Right ventricle myocardium inferior (tissue), 1 donor: ENCODE measurements around the gene NCKIPSD. TPM values are rescaled to one million over a fixed set of nuclear protein-coding genes. Genes with fewer than 3 reads are reported as not detected.

ENCODE experiments used
- ATAC-seq: fragments of 200-7000 bp; cut with Tn5 transposase; one replicate; pipeline ENCODE4 v1.9.1; 2020; ENCODE audit warnings: mild to moderate bottlenecking, moderate library complexity
- DNase-seq: peaks from one replicate; pipeline ENCODE4 v3.0.0; 2021; ENCODE audit errors: missing footprints
- intact Hi-C: fragments of 100-400 bp; cut with DNase I; formaldehyde crosslinking; loops from one replicate; pipeline ENCODE4 v1.11.0; 2022
- total RNA-seq: library from RNA; stranded (reverse); fragmentation: NEBNext Ultra II Directional; extraction: Animal tissue kit (Norgen Biotek cat#: 25700); gene quantifications from one replicate; pipeline ENCODE4 v1.2.1, GENCODE V29; 2021
- donor health status: DM: no; HTN: yes; CAD: no; lungs with severe emphysema.

NCKIPSD gene
- total RNA-seq, 1 donor from 2014 or later: 15.4 TPM

DNA sequence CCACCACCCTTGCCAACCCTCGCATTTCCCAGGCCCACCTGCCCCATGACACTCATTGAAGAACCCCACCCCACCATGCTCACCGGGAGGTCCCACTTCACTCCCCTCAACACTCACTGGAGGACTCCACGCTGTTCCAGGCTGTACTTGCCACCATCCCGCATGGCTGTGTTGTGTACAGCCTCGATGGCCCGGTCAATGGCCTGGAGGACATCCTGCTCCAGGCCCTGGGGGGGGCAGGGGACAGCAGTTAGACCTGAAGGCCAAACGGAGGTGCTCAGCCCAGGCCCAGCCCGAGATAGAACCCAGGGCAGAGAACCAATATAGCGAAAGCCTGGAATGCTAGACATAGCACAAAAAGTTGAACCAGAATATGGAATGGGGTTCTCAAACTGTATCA is 2.9 kb downstream of the NCKIPSD start:
- DNase-seq (no peak), ATAC-seq (no peak)
- intact Hi-C loops: no loop called here

GRCh38 chr3:48681974-48682610 is 3.6 kb downstream of the NCKIPSD start:
- DNase-seq: no peak
- ATAC-seq: no peak
- intact Hi-C loops: no loop called here

- ATAC-seq (no peak), DNase-seq (no peak)
- intact Hi-C loops: no loop called here
These were observed 4.2 kb downstream of the NCKIPSD start for GRCh38 chr3:48681541-48681880.

GRCh38 chr3:48680811-48681540 is 4.7 kb downstream of the NCKIPSD start:
- no peak for ATAC-seq

GRCh38 chr3:48679411-48680391 is 6.0 kb downstream of the NCKIPSD start:
- no peak for ATAC-seq
- no peak for DNase-seq
- intact Hi-C loops: no loop called here

More at GRCh38 chr3:48680811-48681540, 4.7 kb downstream of the NCKIPSD start:
- intact Hi-C loops: no loop called here
- no peak for DNase-seq

- intact Hi-C loops: no loop called here
- no peak for DNase-seq
- ATAC-seq: no peak
These were observed 6.9 kb downstream of the NCKIPSD start for GRCh38 chr3:48678566-48679380.

GRCh38 chr3:48678056-48678455 is 7.7 kb downstream of the NCKIPSD start:
- no peak for DNase-seq
- intact Hi-C loops: no loop called here
- ATAC-seq: no peak

GRCh38 chr3:48674505-48674904 is 11.2 kb downstream of the NCKIPSD start:
- intact Hi-C loops: no loop called here
- DNase-seq (no peak), ATAC-seq (no peak)

DNA sequence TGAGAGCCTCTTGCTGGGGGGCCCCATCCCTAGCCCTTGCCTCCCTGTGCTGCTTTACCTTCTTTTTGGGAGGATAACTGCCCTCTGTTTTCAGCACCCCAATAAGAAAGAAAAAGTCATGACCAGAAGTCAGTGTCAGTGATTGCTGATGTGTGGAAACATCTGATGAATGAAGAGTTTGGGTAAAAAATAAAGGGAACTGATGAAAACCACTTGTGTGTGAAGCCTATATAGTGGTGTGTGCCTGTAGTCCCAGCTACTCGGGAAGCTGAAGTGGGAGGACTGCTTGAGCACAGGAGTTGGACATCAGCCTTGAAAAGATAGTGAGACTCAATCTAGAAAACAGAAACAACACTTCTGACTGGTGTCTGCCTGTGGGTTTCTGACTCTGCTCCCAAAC is 13.2 kb downstream of the NCKIPSD start:
- intact Hi-C loops: no loop called here
- DNase-seq (no peak), ATAC-seq (no peak)

DNA sequence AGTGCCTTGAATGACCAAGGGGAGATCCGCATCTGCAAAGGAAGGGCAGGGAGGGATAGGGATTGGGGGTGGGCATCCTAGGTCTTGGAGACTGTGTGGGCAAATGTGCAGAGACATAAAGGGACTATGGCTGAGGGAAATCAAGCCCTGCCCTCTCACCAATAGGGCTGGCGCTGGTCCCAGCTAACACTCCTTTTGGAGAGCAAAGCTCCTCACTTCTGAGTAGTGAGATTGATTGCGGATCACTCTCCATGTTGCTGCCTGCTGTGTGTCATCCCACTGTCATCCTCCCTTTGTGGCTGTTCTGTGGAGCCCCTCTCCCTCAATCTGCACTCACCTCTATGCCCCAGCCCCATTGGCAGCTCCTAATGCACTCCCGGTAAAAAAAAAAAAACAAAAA is 20.8 kb downstream of the NCKIPSD start:
- no peak for DNase-seq
- ATAC-seq: no peak
- intact Hi-C loops: no loop called here

DNA sequence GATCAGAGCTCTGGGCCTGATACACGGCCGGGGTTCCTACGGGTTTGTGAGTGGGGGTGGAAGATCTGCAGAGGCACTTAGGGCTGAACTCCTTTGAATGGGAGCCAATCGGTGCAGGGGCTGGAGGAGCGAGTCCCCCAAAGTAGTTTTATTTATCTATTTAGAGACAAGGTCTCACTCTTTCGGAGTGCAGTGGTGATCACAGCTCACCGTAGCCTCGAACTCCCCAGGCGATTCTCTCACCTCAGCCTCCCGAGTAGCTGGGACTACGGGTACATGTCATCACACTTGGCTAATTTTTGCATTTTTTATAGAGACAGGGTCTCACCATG is 21.4 kb downstream of the NCKIPSD start:
- no peak for ATAC-seq
- no peak for DNase-seq
- intact Hi-C loops: no loop called here

DNA sequence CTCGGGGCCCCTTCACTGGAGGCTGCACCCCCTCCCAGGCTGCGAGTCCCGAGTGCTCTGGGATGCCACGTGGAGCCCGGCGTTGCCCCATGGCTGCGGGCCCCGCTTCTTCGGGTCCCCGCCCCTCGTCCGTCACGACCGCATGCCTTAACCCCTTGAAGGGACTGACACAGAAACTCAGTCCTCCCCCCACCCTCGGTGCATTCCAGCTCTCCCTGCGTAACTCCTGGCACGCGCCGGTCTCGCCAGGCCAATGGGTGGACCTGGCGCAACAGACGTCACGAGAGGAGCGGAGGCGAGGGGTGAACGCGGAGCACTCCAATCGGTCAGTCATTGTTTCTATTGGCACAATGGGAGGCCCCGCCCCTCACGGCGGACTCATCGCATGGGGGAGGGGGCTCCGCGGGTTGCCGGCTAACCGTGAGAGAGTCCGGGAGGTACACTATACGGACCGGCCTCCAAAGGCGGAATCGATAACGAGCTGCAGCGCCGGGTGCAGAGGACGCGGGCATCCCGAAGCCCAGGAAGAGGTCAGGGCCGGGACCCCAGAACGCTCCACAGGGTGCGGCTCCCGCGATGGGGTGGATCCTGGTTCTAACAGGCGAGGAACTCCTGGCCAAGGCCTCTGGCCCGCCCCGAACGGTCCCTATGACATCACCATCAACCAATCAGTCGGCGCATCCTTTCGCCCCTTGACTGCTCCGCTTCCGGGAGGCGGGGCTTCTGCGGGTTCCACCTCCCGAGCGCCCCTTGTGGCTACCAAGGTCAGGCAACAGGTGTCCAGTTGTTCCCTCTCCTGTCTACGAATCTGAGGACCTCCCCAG is 22.0 kb downstream of the NCKIPSD start:
- intact Hi-C loops: no loop called here
- DNase-seq (peak; percentile 94), ATAC-seq (peak; percentile 88)

GRCh38 chr3:48662753-48663488 is 22.8 kb downstream of the NCKIPSD start, which contains the start of gene CELSR3:
Gene CELSR3 (minus strand): TSS chr3:48662886. CDS start chr3:48662634, 252 bp downstream.
- intact Hi-C loops: no loop called here
- ATAC-seq (peak; percentile 20), DNase-seq (no peak)

GRCh38 chr3:48662145-48662752 is 23.5 kb downstream of the NCKIPSD start:
- intact Hi-C loops: no loop called here
- DNase-seq (no peak), ATAC-seq (no peak)

DNA sequence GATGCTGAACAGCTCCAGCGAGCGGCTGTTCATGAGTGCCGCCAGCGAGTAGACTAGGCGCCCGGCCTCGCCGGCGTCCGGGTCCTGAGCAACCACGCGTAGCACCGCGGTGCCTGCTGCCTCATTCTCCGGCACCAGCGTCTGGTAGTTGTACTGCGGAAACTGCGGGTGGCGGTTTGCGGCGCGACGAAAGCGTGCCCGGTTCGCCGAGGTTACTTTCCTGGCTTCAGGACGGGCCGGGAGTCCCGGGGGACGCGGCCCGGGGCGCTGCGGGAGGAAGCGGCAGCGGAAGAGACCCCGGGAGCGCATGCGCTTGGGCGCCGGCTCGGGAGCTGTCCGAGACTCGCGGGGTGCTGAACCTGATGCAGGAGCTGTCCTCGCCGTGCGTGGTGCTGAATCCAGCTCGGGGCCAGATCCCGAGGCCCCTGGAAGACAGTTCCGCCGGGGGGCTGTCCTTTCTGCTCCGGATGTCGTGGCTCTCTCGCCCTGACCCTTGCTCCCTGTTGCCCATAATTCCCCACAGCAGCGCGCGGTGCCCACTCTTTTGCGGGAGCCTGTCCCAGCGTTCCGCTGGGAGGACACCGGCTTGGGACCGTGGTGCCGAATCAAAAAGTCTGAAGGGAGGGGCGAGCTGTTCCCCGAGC is 24.1 kb downstream of the NCKIPSD start:
- intact Hi-C loops: no loop called here
- peak; percentile 21 for ATAC-seq
- peak; percentile 83 for DNase-seq

DNA sequence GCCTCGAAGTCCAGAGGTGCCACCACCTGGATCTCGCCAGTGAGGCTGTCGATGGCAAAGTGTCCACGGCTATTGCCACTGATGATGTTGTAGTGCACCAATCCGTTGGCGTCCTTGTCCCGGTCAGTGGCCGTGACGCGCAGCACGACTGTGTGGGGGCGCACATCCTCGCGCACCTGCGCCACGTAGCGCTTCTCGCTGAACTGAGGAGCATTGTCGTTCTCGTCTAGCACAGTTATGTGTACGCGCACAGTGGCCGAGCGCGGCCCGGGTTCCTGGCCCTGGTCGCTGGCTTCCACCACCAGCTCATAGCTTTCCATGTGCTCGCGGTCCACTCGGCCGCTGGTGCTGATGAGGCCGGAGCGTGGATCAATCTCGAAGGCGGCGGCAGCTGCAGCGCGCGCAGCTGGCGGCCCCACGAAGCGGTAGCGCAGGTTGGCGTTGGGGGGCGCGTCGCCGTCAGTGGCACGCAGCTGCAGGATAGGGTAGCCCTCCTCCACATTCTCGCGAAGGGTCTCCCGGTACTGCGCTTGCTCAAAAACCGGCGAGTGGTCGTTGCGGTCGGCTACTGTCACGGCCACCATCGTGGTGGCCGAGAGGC is 24.8 kb downstream of the NCKIPSD start:
- DNase-seq: no peak
- ATAC-seq: no peak
- intact Hi-C loops: no loop called here
